Astrocyte (in vitro differentiated cells and primary cell): Measurements from ENCODE around the gene HES2.

Experiments
- EZH2 ChIP-seq: IDR thresholded peaks from 2 replicates; pipeline ENCODE4 v1.6.1; 2012; ENCODE audit warnings: mild to moderate bottlenecking, low read length, inconsistent platforms; ENCODE audit not compliant: insufficient read depth
- TF ChIP-seq, protein P1 (sequence below): IDR thresholded peaks from 2 replicates; pipeline ENCODE4 v1.5.1; 2011; ENCODE audit warnings: low read depth, mild to moderate bottlenecking, inconsistent platforms, low read length, moderate library complexity; ENCODE audit not compliant: insufficient read depth

DNA sequence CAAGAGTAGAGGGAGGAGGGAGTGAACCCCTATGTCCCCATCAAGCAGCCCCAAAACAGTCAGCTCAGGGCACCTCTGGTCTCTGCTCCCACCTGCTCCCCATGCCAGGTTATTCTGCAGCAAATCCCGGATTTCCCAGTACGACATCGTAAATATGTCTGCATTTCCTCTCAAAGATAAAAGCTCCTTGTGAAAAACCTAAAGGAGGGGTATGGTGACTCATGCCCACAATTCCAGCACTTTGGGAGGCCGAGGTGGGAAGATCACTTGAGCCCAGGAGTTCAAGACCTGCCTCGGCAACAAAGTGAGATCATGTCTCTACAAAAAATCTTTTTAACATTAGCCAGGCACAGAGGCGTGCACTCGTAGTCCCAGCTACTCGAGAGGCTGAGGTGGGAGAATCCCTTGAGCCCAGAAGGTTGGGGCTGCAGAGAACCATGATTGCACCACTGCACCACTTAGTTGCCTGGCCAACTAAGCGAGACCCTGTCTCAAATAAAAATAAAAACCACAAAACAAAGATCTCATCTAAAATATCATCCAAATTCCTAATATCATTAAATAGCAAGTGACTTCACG lies 33.3 kb downstream of the HES2 start:
- TF ChIP-seq, protein P1, sequence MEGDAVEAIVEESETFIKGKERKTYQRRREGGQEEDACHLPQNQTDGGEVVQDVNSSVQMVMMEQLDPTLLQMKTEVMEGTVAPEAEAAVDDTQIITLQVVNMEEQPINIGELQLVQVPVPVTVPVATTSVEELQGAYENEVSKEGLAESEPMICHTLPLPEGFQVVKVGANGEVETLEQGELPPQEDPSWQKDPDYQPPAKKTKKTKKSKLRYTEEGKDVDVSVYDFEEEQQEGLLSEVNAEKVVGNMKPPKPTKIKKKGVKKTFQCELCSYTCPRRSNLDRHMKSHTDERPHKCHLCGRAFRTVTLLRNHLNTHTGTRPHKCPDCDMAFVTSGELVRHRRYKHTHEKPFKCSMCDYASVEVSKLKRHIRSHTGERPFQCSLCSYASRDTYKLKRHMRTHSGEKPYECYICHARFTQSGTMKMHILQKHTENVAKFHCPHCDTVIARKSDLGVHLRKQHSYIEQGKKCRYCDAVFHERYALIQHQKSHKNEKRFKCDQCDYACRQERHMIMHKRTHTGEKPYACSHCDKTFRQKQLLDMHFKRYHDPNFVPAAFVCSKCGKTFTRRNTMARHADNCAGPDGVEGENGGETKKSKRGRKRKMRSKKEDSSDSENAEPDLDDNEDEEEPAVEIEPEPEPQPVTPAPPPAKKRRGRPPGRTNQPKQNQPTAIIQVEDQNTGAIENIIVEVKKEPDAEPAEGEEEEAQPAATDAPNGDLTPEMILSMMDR: no peak
- no peak for TF ChIP-seq EZH2
